Liver (tissue), 9 donors: ENCODE data around the gene ERBB4. TPM values are rescaled to one million over a fixed set of nuclear protein-coding genes. Genes with fewer than 3 reads are reported as not detected.

Experiments used
- DNase-seq: peaks from one replicate; pipeline ENCODE4 v3.0.0-alpha.2; 2017; ENCODE audit warnings: low spot score
- H3K27ac ChIP-seq, 2 donors: one replicate each; pipeline ENCODE4 v1.7.0; 2013; ENCODE audit warnings: inconsistent platforms in 2 of 2, low read length in 2 of 2, control low read depth in 1 of 2, low read depth in 1 of 2, mild to moderate bottlenecking in 1 of 2
- H3K27me3 ChIP-seq, 4 donors: one replicate each; pipeline versions ENCODE4 v1.6.1 to v1.7.0; 2013; ENCODE audit warnings: low read length in 3 of 4, inconsistent platforms in 1 of 4, mild to moderate bottlenecking in 1 of 4, moderate library complexity in 1 of 4; ENCODE audit not compliant: control insufficient read depth in 4 of 4, insufficient read depth in 4 of 4
- H3K36me3 ChIP-seq, 4 donors: one replicate each; pipeline versions ENCODE4 v1.6.1 to v1.7.0; 2013; ENCODE audit warnings: low read length in 3 of 4, mild to moderate bottlenecking in 3 of 4, low read depth in 1 of 4, moderate library complexity in 1 of 4; ENCODE audit not compliant: control insufficient read depth in 4 of 4, insufficient read depth in 3 of 4
- H3K4me1 ChIP-seq, 4 donors: one replicate each; pipeline versions ENCODE4 v1.6.1 to v1.7.0; 2013; ENCODE audit warnings: low read length in 3 of 4, mild to moderate bottlenecking in 3 of 4, moderate library complexity in 1 of 4; ENCODE audit not compliant: control insufficient read depth in 4 of 4, insufficient read depth in 4 of 4
- H3K4me3 ChIP-seq, 3 donors: one replicate each; pipeline versions ENCODE4 v1.6.1 to v1.7.0; 2013; ENCODE audit warnings: low read length in 3 of 3, control low read depth in 1 of 3, low read depth in 1 of 3, mild to moderate bottlenecking in 1 of 3
- H3K9ac ChIP-seq, 2 donors: one replicate each; pipeline ENCODE4 v1.7.0; 2013; ENCODE audit warnings: low read length in 2 of 2, mild to moderate bottlenecking in 2 of 2, moderate library complexity in 2 of 2, control low read depth in 1 of 2, low read depth in 1 of 2
- H3K9me3 ChIP-seq, 4 donors: one replicate each; pipeline versions ENCODE4 v1.6.1 to v1.7.0; 2013; ENCODE audit warnings: low read length in 3 of 4; ENCODE audit not compliant: control insufficient read depth in 4 of 4
- ATF3 ChIP-seq: IDR thresholded peaks from 2 replicates; pipeline ENCODE4 v1.6.1; 2016; ENCODE audit warnings: antibody characterized with exemption
- CTCF ChIP-seq: fragments of 150-350 bp; IDR thresholded peaks from 2 replicates; pipeline ENCODE4 v1.5.1; 2017; ENCODE audit warnings: improper control_type of control experiment, low read depth, low read length; ENCODE audit not compliant: missing input control
- EGR1 ChIP-seq, 2 donors: IDR thresholded peaks; 2 replicates each; pipeline ENCODE4 v1.6.1; 2016 to 2018; ENCODE audit warnings: antibody characterized with exemption in 2 of 2, low read depth in 2 of 2
- FOXA1 ChIP-seq: IDR thresholded peaks from 2 replicates; pipeline ENCODE4 v1.6.1; 2016; ENCODE audit warnings: antibody characterized with exemption
- FOXA2 ChIP-seq: IDR thresholded peaks from 2 replicates; pipeline ENCODE4 v1.6.1; 2016; ENCODE audit warnings: antibody characterized with exemption
- GABPA ChIP-seq, 2 donors: IDR thresholded peaks in 1 of 2; conservative IDR thresholded peaks in 1 of 2; 2 replicates each; pipeline ENCODE4 v1.6.1; 2016; ENCODE audit warnings: antibody characterized with exemption in 2 of 2, mild to moderate bottlenecking in 1 of 2, moderate library complexity in 1 of 2
- HNF4A ChIP-seq, 2 donors: conservative IDR thresholded peaks; 2 replicates each; pipeline ENCODE4 v1.6.1; 2016; ENCODE audit warnings: antibody characterized with exemption in 2 of 2, mild to moderate bottlenecking in 2 of 2
- HNF4G ChIP-seq: IDR thresholded peaks from 2 replicates; pipeline ENCODE4 v1.6.1; 2016; ENCODE audit warnings: antibody characterized with exemption
- JUND ChIP-seq, 2 donors: IDR thresholded peaks; 2 replicates each; pipeline ENCODE4 v1.6.1; 2016; ENCODE audit warnings: antibody characterized with exemption in 2 of 2
- MAX ChIP-seq: IDR thresholded peaks from 2 replicates; pipeline ENCODE4 v1.6.1; 2016; ENCODE audit warnings: antibody characterized with exemption
- NR2F2 ChIP-seq: IDR thresholded peaks from 2 replicates; pipeline ENCODE4 v1.6.1; 2016; ENCODE audit warnings: antibody characterized with exemption
- RAD21 ChIP-seq, 2 donors: IDR thresholded peaks; 2 replicates each; pipeline ENCODE4 v1.6.1; 2016; ENCODE audit warnings: antibody characterized with exemption in 2 of 2, mild to moderate bottlenecking in 2 of 2
- REST ChIP-seq: IDR thresholded peaks from 2 replicates; pipeline ENCODE4 v1.6.1; 2016; ENCODE audit warnings: antibody characterized with exemption, mild to moderate bottlenecking
- RXRA ChIP-seq, 2 donors: IDR thresholded peaks; 2 replicates each; pipeline ENCODE4 v1.6.1; 2017 to 2018; ENCODE audit warnings: antibody characterized with exemption in 2 of 2, mild to moderate bottlenecking in 1 of 2
- SP1 ChIP-seq: IDR thresholded peaks from 2 replicates; pipeline ENCODE4 v1.6.1; 2018; ENCODE audit warnings: antibody characterized with exemption, mild to moderate bottlenecking
- TAF1 ChIP-seq: conservative IDR thresholded peaks from 2 replicates; pipeline ENCODE4 v1.6.1; 2016; ENCODE audit warnings: antibody characterized with exemption, mild to moderate bottlenecking
- YY1 ChIP-seq: IDR thresholded peaks from 2 replicates; pipeline ENCODE4 v1.6.1; 2016; ENCODE audit warnings: antibody characterized with exemption, mild to moderate bottlenecking
- ZBTB33 ChIP-seq: IDR thresholded peaks from 2 replicates; pipeline ENCODE4 v1.6.1; 2016; ENCODE audit warnings: antibody characterized with exemption
- WGBS: extraction: QIAGEN DNeasy Blood & Tissue Kit; methylation state at CpG from one replicate; pipeline ENCODE4 v1.1.7; 2013; 5-methylcytosine and 5-hydroxymethylcytosine counted together
- polyA plus RNA-seq, 2 donors: library from polyadenylated mRNA; stranded (reverse) in 1 of 2; unstranded in 1 of 2; fragments of 200-250 nt in 1 of 2; fragments of >200 nt in 1 of 2; fragmentation: Nextera tagmentation in 1 of 2; extraction: Ambion mirVana in 1 of 2; gene quantifications; one replicate each; pipeline versions ENCODE4 v1.2.1 to v1.2.3, GENCODE V29; 2013 to 2015
- total RNA-seq, 2 donors: library from RNA; depleted of rRNA; stranded (reverse); fragments of >200 nt; gene quantifications; one replicate each; pipeline ENCODE4 v1.2.3, GENCODE V29; 2014
- donor health status: healthy.
- donor health status: healthy.
- donor health status: healthy.
- donor health status: healthy.
- donor health status: healthy.

Gene ERBB4
- total and polyA plus RNA-seq, 4 donors: 0.03 to 0.42 TPM; not detected in 2

- no peak for DNase-seq
- H3K9ac ChIP-seq: no peak overlapping the region
- no peak overlapping the region for H3K27ac ChIP-seq
- no peaks in the 10 kb centered on the region for H3K36me3 ChIP-seq
- TF ChIP-seq NR2F2: no peak
- TF ChIP-seq FOXA1: no peak
- 87% methylated on average over 8 of the region's 8 CpGs for WGBS
- no peaks in the 10 kb centered on the region for H3K9me3 ChIP-seq
- no peak overlapping the region for H3K4me3 ChIP-seq
- H3K27me3 ChIP-seq: peaks cover 0 to 2% (median 0%) of the 10 kb centered on the region in 4 donors
- no peaks in the 10 kb centered on the region for H3K4me1 ChIP-seq
Measured at GRCh38 chr2:212288308-212288707, 250.3 kb downstream of the ERBB4 start.

GRCh38 chr2:212284166-212284565 is 254.4 kb downstream of the ERBB4 start:
- no peak for TF ChIP-seq TAF1
- TF ChIP-seq ATF3: no peak
- TF ChIP-seq NR2F2: no peak
- TF ChIP-seq MAX: no peak
- no peak for TF ChIP-seq HNF4G
- no peak for TF ChIP-seq JUND (IDR thresholded peaks at IDR 0.05)
- TF ChIP-seq HNF4A (conservative IDR thresholded peaks at IDR 0.05): no peak
- TF ChIP-seq FOXA1: no peak
- no peak for TF ChIP-seq RXRA (IDR thresholded peaks at IDR 0.05)
- no peak for TF ChIP-seq RAD21 (IDR thresholded peaks at IDR 0.05)
- no peak for TF ChIP-seq ZBTB33
- no peak for TF ChIP-seq FOXA2
- no peak for TF ChIP-seq YY1
- TF ChIP-seq EGR1 (IDR thresholded peaks at IDR 0.05; ENCODE audit: low read depth in 2 of 2): no peak
- TF ChIP-seq CTCF: no peak
- no peak for TF ChIP-seq SP1
- no peak for TF ChIP-seq REST
- TF ChIP-seq GABPA (IDR thresholded peaks at IDR 0.05 in 1 of 2, conservative IDR thresholded peaks at IDR 0.05 in 1 of 2): no peak
- H3K4me3 ChIP-seq: no peak overlapping the region
- 21% methylated on average over 1 of the region's 1 CpG for WGBS
- H3K9me3 ChIP-seq: no peaks in the 10 kb centered on the region
- DNase-seq: no peak
- H3K9ac ChIP-seq: no peak overlapping the region
- no peak overlapping the region for H3K27ac ChIP-seq
- H3K27me3 ChIP-seq: peaks cover 0 to 2% (median 0%) of the 10 kb centered on the region in 4 donors
- no peaks in the 10 kb centered on the region for H3K4me1 ChIP-seq
- no peaks in the 10 kb centered on the region for H3K36me3 ChIP-seq
